HEK293 (cell line): ENCODE data around the gene RPS25.

Source experiments
- ZNF19 ChIP-seq: fragments of 450-650 bp; formaldehyde crosslinking; IDR thresholded peaks from 2 replicates; pipeline ENCODE4; 2016; ENCODE audit warnings: missing biosample characterization, missing genetic modification characterization, low read depth
- ZNF292 ChIP-seq: fragments of 450-650 bp; formaldehyde crosslinking; IDR thresholded peaks from 2 replicates; pipeline ENCODE4 v1.5.1; 2016; ENCODE audit warnings: low read depth, missing biosample characterization, missing genetic modification characterization, borderline replicate concordance
- ZNF416 ChIP-seq: fragments of 450-650 bp; formaldehyde crosslinking; IDR thresholded peaks from 2 replicates; pipeline ENCODE4 v1.5.1; 2016; ENCODE audit warnings: missing biosample characterization, missing genetic modification characterization
- TF ChIP-seq, protein P1 (sequence below): fragments of 450-650 bp; formaldehyde crosslinking; IDR thresholded peaks from 2 replicates; pipeline ENCODE4 v1.5.1; 2016; ENCODE audit warnings: missing biosample characterization, missing genetic modification characterization
- TF ChIP-seq, protein P2 (sequence below): fragments of 450-650 bp; formaldehyde crosslinking; conservative IDR thresholded peaks from 2 replicates; pipeline ENCODE4 v1.5.1; 2016; ENCODE audit warnings: low read depth, missing biosample characterization, missing genetic modification characterization
- TF ChIP-seq, protein P3 (sequence below): fragments of 450-650 bp; formaldehyde crosslinking; optimal IDR thresholded peaks from 2 replicates; pipeline ENCODE3; 2016; ENCODE audit warnings: missing biosample characterization, mild to moderate bottlenecking, missing genetic modification characterization
- TF ChIP-seq, protein P4 (sequence below): fragments of 450-650 bp; formaldehyde crosslinking; IDR thresholded peaks from 2 replicates; pipeline ENCODE4 v1.5.1; 2016; ENCODE audit warnings: missing biosample characterization, missing genetic modification characterization

DNA sequence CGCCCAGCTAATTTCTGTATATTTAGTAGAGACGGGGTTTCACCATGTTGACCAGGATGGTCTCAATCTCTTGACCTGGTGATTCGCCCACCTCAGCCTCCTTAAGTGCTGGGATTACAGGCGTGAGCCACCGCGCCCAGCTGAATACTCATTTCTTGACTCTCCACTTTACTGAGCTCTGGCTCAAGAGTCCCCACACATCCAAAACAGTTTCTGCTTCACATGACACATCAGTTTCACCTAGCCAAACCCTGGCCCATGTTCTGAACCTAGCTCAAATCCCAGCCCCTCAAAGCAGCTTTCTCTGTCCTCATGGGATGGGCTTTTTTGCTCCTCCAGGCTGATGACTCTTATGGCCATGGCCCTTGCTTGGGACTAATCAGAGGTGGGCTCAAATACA lies 29.1 kb upstream of the RPS25 start:
- TF ChIP-seq, protein P1, sequence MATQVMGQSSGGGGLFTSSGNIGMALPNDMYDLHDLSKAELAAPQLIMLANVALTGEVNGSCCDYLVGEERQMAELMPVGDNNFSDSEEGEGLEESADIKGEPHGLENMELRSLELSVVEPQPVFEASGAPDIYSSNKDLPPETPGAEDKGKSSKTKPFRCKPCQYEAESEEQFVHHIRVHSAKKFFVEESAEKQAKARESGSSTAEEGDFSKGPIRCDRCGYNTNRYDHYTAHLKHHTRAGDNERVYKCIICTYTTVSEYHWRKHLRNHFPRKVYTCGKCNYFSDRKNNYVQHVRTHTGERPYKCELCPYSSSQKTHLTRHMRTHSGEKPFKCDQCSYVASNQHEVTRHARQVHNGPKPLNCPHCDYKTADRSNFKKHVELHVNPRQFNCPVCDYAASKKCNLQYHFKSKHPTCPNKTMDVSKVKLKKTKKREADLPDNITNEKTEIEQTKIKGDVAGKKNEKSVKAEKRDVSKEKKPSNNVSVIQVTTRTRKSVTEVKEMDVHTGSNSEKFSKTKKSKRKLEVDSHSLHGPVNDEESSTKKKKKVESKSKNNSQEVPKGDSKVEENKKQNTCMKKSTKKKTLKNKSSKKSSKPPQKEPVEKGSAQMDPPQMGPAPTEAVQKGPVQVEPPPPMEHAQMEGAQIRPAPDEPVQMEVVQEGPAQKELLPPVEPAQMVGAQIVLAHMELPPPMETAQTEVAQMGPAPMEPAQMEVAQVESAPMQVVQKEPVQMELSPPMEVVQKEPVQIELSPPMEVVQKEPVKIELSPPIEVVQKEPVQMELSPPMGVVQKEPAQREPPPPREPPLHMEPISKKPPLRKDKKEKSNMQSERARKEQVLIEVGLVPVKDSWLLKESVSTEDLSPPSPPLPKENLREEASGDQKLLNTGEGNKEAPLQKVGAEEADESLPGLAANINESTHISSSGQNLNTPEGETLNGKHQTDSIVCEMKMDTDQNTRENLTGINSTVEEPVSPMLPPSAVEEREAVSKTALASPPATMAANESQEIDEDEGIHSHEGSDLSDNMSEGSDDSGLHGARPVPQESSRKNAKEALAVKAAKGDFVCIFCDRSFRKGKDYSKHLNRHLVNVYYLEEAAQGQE (tag by site-specific recombination) = no peak
- TF ChIP-seq ZNF19 (tag by site-specific recombination) = no peak
- TF ChIP-seq, protein P2, sequence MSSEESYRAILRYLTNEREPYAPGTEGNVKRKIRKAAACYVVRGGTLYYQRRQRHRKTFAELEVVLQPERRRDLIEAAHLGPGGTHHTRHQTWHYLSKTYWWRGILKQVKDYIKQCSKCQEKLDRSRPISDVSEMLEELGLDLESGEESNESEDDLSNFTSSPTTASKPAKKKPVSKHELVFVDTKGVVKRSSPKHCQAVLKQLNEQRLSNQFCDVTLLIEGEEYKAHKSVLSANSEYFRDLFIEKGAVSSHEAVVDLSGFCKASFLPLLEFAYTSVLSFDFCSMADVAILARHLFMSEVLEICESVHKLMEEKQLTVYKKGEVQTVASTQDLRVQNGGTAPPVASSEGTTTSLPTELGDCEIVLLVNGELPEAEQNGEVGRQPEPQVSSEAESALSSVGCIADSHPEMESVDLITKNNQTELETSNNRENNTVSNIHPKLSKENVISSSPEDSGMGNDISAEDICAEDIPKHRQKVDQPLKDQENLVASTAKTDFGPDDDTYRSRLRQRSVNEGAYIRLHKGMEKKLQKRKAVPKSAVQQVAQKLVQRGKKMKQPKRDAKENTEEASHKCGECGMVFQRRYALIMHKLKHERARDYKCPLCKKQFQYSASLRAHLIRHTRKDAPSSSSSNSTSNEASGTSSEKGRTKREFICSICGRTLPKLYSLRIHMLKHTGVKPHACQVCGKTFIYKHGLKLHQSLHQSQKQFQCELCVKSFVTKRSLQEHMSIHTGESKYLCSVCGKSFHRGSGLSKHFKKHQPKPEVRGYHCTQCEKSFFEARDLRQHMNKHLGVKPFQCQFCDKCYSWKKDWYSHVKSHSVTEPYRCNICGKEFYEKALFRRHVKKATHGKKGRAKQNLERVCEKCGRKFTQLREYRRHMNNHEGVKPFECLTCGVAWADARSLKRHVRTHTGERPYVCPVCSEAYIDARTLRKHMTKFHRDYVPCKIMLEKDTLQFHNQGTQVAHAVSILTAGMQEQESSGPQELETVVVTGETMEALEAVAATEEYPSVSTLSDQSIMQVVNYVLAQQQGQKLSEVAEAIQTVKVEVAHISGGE (tag by site-specific recombination) = no peak
- TF ChIP-seq, protein P3, sequence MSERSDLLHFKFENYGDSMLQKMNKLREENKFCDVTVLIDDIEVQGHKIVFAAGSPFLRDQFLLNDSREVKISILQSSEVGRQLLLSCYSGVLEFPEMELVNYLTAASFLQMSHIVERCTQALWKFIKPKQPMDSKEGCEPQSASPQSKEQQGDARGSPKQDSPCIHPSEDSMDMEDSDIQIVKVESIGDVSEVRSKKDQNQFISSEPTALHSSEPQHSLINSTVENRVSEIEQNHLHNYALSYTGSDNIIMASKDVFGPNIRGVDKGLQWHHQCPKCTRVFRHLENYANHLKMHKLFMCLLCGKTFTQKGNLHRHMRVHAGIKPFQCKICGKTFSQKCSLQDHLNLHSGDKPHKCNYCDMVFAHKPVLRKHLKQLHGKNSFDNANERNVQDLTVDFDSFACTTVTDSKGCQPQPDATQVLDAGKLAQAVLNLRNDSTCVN (tag by site-specific recombination) = no peak
- TF ChIP-seq, protein P4, sequence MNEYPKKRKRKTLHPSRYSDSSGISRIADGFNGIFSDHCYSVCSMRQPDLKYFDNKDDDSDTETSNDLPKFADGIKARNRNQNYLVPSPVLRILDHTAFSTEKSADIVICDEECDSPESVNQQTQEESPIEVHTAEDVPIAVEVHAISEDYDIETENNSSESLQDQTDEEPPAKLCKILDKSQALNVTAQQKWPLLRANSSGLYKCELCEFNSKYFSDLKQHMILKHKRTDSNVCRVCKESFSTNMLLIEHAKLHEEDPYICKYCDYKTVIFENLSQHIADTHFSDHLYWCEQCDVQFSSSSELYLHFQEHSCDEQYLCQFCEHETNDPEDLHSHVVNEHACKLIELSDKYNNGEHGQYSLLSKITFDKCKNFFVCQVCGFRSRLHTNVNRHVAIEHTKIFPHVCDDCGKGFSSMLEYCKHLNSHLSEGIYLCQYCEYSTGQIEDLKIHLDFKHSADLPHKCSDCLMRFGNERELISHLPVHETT (tag by site-specific recombination) = no peak
- no peak for TF ChIP-seq ZNF292 (tag by site-specific recombination)
- no peak for TF ChIP-seq ZNF416 (tag by site-specific recombination)
